Panc1 (cell line): ENCODE data around the gene NFATC4. TPM values are rescaled to one million over a fixed set of nuclear protein-coding genes. Genes with fewer than 3 reads are reported as not detected.

Experiments
- ATAC-seq: fragments of 200-7000 bp; cut with Tn5 transposase; 2 replicates; pipeline ENCODE4 v1.9.1; 2020; ENCODE audit warnings: mild to moderate bottlenecking, moderate library complexity
- BruUV-seq: library from RNA; stranded (reverse); fragments of 400-500 nt; replicated peaks from 2 replicates; lab custom pipeline; 2021; lab: Mats Ljungman, UMichigan
- CTCF ChIA-PET: fragments of 300-600 bp; sonication (Branson Sonifier 250); formaldehyde crosslinking; loops from one replicate; lab custom pipeline; 2022; ENCODE audit warnings: antibody characterized with exemption; lab: Charles Lee
- POLR2A ChIA-PET: fragments of 300-600 bp; sonication (Branson Sonifier 250); formaldehyde crosslinking; loops from one replicate; lab custom pipeline; 2022; ENCODE audit warnings: antibody characterized with exemption; lab: Charles Lee
- DNase-seq: peaks from one replicate; pipeline ENCODE4 v3.0.0-alpha.2; 2010; ENCODE audit warnings: low read depth, low spot score
- H3K27ac ChIP-seq: 2 replicates; pipeline ENCODE4 v1.5.1; 2011; ENCODE audit warnings: mild to moderate bottlenecking, low read length, inconsistent platforms
- H3K27me3 ChIP-seq: fragments of 200-500 bp; sonication (Bioruptor generic); 2 replicates; pipeline ENCODE4 v1.6.0; 2014; ENCODE audit warnings: low read length, inconsistent platforms; ENCODE audit not compliant: control insufficient read depth, insufficient read depth
- H3K36me3 ChIP-seq: fragments of 200-500 bp; sonication (Bioruptor generic); 2 replicates; pipeline ENCODE4 v1.5.1; 2014; ENCODE audit warnings: inconsistent platforms, mild to moderate bottlenecking, low read length, moderate library complexity; ENCODE audit not compliant: control insufficient read depth, insufficient read depth
- H3K4me1 ChIP-seq: 2 replicates; pipeline ENCODE4 v1.5.1; 2011; ENCODE audit warnings: inconsistent platforms, mild to moderate bottlenecking, low read length, moderate library complexity; ENCODE audit not compliant: control insufficient read depth, insufficient read depth
- H3K4me3 ChIP-seq, 2 experiments: 2 replicates each; pipeline ENCODE4 v1.5.1; 2011 to 2012; ENCODE audit warnings: low read depth in 2 of 2, low read length in 2 of 2, mild to moderate bottlenecking in 2 of 2, inconsistent platforms in 1 of 2, moderate library complexity in 1 of 2
- H3K9me3 ChIP-seq: fragments of 200-500 bp; sonication (Bioruptor generic); 2 replicates; pipeline ENCODE4 v1.5.1; 2014; ENCODE audit warnings: low read depth, mild to moderate bottlenecking, inconsistent platforms, low read length, moderate library complexity; ENCODE audit not compliant: control insufficient read depth, insufficient read depth
- POLR2AphosphoS5 ChIP-seq: IDR thresholded peaks from 2 replicates; pipeline ENCODE4 v1.6.1; 2012; ENCODE audit warnings: mild to moderate bottlenecking, low read depth, low read length, moderate library complexity
- SIN3A ChIP-seq: IDR thresholded peaks from 2 replicates; pipeline ENCODE4 v1.6.1; 2012; ENCODE audit warnings: low read depth, mild to moderate bottlenecking, low read length, moderate library complexity, borderline replicate concordance; ENCODE audit not compliant: insufficient read depth
- TCF7L2 ChIP-seq: IDR thresholded peaks from 2 replicates; pipeline ENCODE4 v1.6.1; 2011; ENCODE audit warnings: mild to moderate bottlenecking, low read depth, low read length, inconsistent platforms
- in situ Hi-C: cut with HindIII; loops from 2 replicates; pipeline ENCODE4 v1.10.0; 2016; ENCODE audit warnings: low sequenced_read_pairs, low pct_unique_long_range_greater_than_20kb
- intact Hi-C: fragments of 100-400 bp; cut with micrococcal nuclease; formaldehyde crosslinking; loops from one replicate; pipeline ENCODE4 v1.10.0; 2022; ENCODE audit not compliant: unreplicated experiment
- total RNA-seq: library from RNA; stranded (reverse); gene quantifications from one replicate; pipeline ENCODE4 v1.2.1, GENCODE V29; 2021; ENCODE audit not compliant: unreplicated experiment
- TF ChIP-seq, protein P1 (sequence below): fragments of 450-650 bp; IDR thresholded peaks from 2 replicates; pipeline ENCODE4 v1.5.1; 2017; ENCODE audit warnings: mild to moderate bottlenecking
- TF ChIP-seq, protein P2 (sequence below), 2 experiments: IDR thresholded peaks; 2 replicates each; pipeline ENCODE4 v1.6.1; 2011 to 2012; ENCODE audit warnings: low read depth in 2 of 2, control low read depth in 1 of 2, low read length in 1 of 2, mild to moderate bottlenecking in 1 of 2, moderate library complexity in 1 of 2; ENCODE audit not compliant: insufficient read depth in 1 of 2

The NFATC4 gene
- total RNA-seq, 1 experiment from 2014 or later, result 0.36 TPM

DNA sequence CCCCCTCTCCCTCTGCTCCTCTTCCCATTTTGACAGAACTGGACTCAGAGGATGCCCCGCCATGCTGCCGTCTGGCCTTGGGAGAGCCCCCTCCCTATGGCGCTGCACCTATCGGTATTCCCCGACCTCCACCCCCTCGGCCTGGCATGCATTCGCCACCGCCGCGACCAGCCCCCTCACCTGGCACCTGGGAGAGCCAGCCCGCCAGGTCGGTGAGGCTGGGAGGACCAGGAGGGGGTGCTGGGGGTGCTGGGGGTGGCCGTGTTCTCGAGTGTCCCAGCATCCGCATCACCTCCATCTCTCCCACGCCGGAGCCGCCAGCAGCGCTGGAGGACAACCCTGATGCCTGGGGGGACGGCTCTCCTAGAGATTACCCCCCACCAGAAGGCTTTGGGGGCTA, 1.5 kb downstream of the NFATC4 start:
- H3K4me1 ChIP-seq, result peaks cover 6% of the 10 kb centered on the region
- H3K9me3 ChIP-seq, result no peaks in the 10 kb centered on the region
- TF ChIP-seq SIN3A (no peak), POLR2AphosphoS5 (no peak), TCF7L2 (no peak)
- TF ChIP-seq, protein P1, sequence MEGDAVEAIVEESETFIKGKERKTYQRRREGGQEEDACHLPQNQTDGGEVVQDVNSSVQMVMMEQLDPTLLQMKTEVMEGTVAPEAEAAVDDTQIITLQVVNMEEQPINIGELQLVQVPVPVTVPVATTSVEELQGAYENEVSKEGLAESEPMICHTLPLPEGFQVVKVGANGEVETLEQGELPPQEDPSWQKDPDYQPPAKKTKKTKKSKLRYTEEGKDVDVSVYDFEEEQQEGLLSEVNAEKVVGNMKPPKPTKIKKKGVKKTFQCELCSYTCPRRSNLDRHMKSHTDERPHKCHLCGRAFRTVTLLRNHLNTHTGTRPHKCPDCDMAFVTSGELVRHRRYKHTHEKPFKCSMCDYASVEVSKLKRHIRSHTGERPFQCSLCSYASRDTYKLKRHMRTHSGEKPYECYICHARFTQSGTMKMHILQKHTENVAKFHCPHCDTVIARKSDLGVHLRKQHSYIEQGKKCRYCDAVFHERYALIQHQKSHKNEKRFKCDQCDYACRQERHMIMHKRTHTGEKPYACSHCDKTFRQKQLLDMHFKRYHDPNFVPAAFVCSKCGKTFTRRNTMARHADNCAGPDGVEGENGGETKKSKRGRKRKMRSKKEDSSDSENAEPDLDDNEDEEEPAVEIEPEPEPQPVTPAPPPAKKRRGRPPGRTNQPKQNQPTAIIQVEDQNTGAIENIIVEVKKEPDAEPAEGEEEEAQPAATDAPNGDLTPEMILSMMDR, result no peak
- TF ChIP-seq, protein P2, sequence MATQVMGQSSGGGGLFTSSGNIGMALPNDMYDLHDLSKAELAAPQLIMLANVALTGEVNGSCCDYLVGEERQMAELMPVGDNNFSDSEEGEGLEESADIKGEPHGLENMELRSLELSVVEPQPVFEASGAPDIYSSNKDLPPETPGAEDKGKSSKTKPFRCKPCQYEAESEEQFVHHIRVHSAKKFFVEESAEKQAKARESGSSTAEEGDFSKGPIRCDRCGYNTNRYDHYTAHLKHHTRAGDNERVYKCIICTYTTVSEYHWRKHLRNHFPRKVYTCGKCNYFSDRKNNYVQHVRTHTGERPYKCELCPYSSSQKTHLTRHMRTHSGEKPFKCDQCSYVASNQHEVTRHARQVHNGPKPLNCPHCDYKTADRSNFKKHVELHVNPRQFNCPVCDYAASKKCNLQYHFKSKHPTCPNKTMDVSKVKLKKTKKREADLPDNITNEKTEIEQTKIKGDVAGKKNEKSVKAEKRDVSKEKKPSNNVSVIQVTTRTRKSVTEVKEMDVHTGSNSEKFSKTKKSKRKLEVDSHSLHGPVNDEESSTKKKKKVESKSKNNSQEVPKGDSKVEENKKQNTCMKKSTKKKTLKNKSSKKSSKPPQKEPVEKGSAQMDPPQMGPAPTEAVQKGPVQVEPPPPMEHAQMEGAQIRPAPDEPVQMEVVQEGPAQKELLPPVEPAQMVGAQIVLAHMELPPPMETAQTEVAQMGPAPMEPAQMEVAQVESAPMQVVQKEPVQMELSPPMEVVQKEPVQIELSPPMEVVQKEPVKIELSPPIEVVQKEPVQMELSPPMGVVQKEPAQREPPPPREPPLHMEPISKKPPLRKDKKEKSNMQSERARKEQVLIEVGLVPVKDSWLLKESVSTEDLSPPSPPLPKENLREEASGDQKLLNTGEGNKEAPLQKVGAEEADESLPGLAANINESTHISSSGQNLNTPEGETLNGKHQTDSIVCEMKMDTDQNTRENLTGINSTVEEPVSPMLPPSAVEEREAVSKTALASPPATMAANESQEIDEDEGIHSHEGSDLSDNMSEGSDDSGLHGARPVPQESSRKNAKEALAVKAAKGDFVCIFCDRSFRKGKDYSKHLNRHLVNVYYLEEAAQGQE (IDR thresholded peaks at IDR 0.05; ENCODE audit: insufficient read depth in 1 of 2, low read depth in 2 of 2, low read length in 1 of 2), result no peak
- H3K27me3 ChIP-seq, result no peaks in the 10 kb centered on the region
- H3K27ac ChIP-seq, result no peak overlapping the region
- POLR2A ChIA-PET, result no interaction called here
- CTCF ChIA-PET, result no interaction called here
- no peak for DNase-seq
- no peak for ATAC-seq
- no peak overlapping the region for H3K4me3 ChIP-seq
- H3K36me3 ChIP-seq, result no peaks in the 10 kb centered on the region; the same call in 1 of the 2 replicates
- no TSS peak for BruUV-seq
- intact Hi-C loops, result no loop called here
- in situ Hi-C loops, result no loop called here

DNA sequence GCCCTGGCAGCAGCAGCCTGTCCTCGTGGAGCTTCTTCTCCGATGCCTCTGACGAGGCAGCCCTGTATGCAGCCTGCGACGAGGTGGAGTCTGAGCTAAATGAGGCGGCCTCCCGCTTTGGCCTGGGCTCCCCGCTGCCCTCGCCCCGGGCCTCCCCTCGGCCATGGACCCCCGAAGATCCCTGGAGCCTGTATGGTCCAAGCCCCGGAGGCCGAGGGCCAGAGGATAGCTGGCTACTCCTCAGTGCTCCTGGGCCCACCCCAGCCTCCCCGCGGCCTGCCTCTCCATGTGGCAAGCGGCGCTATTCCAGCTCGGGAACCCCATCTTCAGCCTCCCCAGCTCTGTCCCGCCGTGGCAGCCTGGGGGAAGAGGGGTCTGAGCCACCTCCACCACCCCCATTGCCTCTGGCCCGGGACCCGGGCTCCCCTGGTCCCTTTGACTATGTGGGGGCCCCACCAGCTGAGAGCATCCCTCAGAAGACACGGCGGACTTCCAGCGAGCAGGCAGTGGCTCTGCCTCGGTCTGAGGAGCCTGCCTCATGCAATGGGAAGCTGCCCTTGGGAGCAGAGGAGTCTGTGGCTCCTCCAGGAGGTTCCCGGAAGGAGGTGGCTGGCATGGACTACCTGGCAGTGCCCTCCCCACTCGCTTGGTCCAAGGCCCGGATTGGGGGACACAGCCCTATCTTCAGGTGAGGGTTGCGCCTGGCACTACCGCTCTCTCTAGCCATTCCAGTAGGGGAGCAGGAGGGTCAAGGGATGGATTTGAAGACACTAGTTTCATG, 2.1 kb downstream of the NFATC4 start:
- no peak overlapping the region for H3K27ac ChIP-seq
- CTCF ChIA-PET, result interaction anchor here (0.5 to 0.6 kb wide), 2 partner anchors 9 to 38 kb away, joined by 3 to 9 read pairs; no protein-coding TSS in a partner anchor
- DNase-seq (no peak), ATAC-seq (no peak)
- TF ChIP-seq SIN3A (no peak), POLR2AphosphoS5 (no peak), TCF7L2 (no peak)
- TF ChIP-seq, protein P1, result no peak
- TF ChIP-seq, protein P2 (IDR thresholded peaks at IDR 0.05; ENCODE audit: insufficient read depth in 1 of 2, low read depth in 2 of 2, low read length in 1 of 2), result no peak
- BruUV-seq, result no TSS peak
- H3K36me3 ChIP-seq, result no peaks in the 10 kb centered on the region; the same call in 1 of the 2 replicates
- H3K4me1 ChIP-seq, result peaks cover 6% of the 10 kb centered on the region
- intact Hi-C loops, result no loop called here
- H3K4me3 ChIP-seq, result no peak overlapping the region
- H3K27me3 ChIP-seq, result no peaks in the 10 kb centered on the region
- no peaks in the 10 kb centered on the region for H3K9me3 ChIP-seq
- POLR2A ChIA-PET, result no interaction called here
- in situ Hi-C loops, result no loop called here
